KBM-7 (cell line): ENCODE results near the gene WNT9B.

Source experiments
- DNase-seq: peaks from one replicate; pipeline ENCODE4 v3.0.0-alpha.2; 2015
- in situ Hi-C: fragments of 300-500 bp; cut with MboI; formaldehyde crosslinking; loops from 2 replicates; pipeline ENCODE4 v1.14.3; 2020; ENCODE audit warnings: low sequenced_read_pairs, low pct_unique_long_range_greater_than_20kb, mixed read lengths

Gene WNT9B

DNA sequence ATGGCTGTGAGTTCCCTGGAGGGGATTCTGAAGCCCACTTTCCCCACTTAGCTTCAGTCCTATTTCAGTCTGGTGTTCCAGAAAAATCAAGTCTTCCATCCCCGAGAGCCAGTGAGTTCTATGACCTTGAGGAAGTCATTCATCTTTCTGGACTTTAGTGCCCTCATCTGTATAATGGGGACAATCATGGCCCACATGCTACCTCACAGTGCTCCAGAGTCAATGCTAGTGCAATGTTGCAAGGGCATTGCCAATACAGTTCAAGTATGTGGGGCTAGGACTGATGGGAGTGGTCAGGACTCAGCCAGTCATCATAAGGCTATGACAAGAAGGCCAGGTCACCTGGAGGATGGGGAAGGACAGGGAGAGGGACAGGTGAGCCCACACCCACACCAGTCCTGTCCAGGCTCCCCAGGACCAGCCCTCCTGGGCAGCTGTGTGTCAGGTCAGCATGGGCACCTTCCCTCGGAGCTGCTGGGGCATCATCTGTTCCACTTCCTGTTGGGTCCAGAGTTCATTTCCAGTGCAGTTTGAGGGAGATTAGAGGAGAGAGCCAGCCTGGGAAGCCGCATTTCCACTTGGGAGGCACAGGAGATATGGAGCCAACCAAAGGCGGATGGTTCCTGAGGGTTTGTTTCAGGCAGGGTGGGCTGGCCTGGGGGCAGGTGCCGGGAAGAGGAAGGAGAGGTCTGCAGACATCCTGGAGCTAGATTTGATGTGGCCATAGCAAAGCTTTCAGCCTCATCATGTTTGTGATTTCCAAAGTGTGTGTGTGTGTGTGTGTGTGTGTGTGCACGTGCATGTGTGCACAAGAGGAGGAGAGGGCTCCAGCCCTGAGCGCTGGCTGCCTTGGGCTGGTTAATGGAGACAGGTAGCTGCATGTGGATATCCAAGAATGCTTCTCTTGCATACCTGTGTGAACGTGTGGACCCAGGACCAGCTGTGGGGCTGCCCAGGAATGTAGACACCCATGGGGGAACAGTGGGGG is 3.9 kb upstream of the WNT9B start:
- no peak for DNase-seq
- in situ Hi-C loops, result no loop called here

DNA sequence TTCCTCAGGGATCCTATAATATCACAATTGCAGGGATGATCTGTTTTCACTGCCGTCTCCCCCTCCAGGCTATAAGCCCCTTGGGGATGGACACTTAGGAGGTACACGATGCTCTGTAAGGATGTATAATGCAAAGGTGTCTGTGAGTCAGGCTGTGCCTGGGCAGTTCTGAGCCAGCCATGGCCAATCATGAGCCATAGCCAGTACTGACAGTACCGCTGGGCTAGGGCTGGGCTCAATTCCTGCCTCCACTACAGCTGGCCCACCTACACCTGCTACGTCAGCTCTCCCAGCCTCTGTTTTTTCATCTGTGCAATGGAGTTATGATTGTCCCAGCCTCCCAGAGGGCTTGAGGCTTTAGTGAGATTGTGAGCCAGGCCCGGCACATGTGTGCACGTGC is 2.8 kb upstream of the WNT9B start:
- no peak for DNase-seq
- in situ Hi-C loops, result no loop called here

DNA sequence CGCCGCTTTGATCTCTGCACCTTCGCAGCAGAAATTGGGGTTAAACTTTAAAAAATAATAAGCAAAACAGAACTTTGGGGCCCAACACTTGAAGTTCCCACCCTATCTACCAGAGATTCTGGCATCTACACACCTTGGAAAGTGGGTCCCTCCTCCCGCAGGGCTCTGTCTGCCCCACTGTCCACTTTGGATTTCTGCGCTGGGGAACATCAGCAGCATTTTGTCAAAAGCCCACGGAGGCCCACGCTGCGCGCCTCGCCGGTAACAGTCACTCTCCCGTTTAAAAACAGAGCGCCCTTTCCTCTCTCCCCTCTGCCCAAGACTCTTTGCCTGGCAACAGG is 725 bp upstream of the WNT9B start:
- in situ Hi-C loops, result loop anchor here (10.0 kb wide), 1 partner anchor 84 kb away; no protein-coding TSS in a partner anchor
- DNase-seq, result no peak

DNA sequence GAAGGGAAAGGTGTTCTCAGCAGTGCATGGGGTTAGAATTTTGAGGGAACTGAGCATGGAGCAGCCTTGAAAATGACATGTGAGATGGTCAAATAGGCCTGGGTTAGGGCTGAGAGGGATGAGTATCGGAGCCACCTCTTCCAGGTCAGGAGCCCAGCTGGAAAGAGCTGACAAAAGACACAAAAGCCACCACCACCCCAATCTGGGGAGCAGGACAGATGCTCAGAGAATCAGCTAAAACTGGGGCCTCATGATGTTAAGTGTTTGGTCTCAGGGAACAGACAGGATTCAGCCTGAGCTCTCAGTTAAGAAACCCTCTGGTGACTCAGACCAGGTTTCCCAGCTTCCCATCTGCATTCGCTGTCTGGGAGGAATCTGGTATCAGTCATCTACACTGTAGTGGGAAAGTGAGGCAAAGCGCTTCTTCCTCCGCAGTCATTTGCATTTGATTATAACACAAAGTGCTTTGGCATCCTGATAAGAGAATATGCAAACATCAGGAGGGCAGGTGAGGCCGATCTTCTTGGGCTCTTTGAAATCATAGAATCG is 2.6 kb downstream of the WNT9B start:
- in situ Hi-C loops, result loop anchor here (10.0 kb wide), 1 partner anchor 81 kb away; no protein-coding TSS in a partner anchor
- no peak for DNase-seq

DNA sequence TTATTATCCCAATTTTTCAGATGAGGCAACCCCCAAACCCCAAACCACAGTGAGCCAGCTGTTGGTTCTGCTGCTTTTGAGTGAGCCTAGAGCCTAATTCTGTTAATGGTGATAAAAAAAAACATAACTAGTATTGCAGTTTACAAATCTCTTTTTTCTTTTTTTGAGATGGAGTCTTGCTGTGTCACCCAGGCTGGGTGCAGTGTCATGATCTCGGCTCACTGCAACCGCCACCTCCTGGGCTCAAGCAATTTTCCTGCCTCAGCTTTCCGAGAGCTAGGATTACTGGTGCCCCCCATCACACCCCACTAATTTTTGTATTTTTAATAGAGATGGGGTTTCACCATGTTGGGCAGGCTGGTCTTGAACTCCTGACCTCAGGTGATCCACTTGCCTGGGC is 3.1 kb downstream of the WNT9B start:
- in situ Hi-C loops, result loop anchor here (10.0 kb wide), 1 partner anchor 80 kb away; no protein-coding TSS in a partner anchor
- no peak for DNase-seq

DNA sequence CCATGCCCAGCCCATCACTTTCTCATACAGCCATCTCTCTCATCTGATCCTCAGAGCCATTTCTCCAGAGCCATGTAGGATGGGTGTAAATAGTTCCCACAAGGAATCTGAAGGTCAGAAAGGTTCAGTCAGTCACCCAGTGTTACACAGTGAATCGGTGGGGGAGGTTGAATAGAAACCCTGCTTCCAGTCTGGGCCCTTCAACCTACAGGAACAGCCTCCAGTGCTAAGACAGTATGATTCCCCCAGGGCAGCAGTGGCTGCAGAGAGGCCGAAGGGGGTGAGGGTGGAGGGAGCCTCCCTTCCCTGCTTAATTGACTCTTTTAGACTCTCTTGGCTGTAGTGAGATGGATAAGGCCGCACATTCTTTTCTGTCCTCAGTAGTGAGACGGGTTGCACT is 3.6 kb downstream of the WNT9B start:
- in situ Hi-C loops, result loop anchor here (10.0 kb wide), 1 partner anchor 80 kb away; no protein-coding TSS in a partner anchor

DNA sequence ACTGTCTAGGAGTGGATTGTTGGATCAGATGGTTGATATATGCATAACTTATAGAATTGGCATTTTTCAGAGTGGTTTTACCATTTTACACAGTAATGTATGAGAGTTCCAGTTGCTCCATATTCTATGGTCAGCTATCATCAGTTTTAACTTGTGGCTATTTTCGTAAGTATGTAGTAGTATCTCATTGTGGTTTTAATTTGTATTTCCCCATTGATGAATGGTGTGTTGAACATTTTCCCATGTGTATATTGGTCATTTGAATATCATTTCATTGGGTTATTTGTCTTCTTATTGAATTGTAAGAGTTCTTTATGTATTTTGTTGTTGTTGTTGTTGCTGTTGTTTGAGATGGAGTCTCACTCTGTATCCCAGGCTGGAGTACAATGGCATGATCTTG is 6.2 kb downstream of the WNT9B start:
- DNase-seq, result no peak
- in situ Hi-C loops, result loop anchor here (10.0 kb wide), 1 partner anchor 77 kb away; no protein-coding TSS in a partner anchor

More for the DNA sequence above, 3.6 kb downstream of the WNT9B start:
- no peak for DNase-seq

DNA sequence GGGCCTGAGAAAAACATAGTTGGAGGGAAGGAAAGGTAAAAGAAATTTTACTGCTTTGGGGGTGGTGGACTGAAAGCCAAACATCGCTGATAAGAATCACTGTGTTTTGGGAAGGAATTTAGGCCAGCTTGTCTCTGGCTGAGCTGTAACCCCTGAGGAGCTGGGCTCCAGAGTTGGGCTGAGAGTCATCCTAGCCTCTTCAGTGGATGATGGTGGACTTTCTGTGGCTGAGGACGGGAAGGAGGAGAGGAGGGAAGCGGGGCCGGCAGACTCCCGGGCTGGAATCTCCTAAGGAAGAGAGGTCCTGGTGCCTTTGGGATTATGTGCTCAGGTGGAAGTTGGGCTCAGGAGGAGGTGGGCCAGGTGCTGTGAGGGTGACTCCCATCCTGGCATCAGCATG is 8.6 kb downstream of the WNT9B start:
- in situ Hi-C loops, result loop anchor here (10.0 kb wide), 1 partner anchor 75 kb away; no protein-coding TSS in a partner anchor
- no peak for DNase-seq

DNA sequence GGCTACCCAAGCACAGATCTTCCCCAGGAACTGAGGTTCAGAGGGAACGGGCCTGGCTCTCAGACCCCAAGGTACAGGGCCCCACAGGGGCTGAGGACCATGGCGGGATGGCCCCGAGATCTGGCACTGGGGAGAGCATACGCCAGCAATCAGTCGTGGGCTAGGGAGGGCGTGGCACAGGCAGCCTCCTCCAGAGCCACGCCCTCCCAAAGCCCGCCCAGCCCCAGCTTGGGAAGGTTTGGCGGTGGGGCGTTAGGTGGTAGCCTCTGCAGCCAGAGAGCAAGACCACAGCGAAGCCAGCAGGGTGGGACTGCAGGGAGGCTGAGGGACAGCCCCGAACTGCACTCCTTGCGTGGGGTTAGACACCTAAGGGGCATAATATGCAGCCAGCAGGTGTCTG is 11.6 kb downstream of the WNT9B start:
- in situ Hi-C loops, result no loop called here
- no peak for DNase-seq

DNA sequence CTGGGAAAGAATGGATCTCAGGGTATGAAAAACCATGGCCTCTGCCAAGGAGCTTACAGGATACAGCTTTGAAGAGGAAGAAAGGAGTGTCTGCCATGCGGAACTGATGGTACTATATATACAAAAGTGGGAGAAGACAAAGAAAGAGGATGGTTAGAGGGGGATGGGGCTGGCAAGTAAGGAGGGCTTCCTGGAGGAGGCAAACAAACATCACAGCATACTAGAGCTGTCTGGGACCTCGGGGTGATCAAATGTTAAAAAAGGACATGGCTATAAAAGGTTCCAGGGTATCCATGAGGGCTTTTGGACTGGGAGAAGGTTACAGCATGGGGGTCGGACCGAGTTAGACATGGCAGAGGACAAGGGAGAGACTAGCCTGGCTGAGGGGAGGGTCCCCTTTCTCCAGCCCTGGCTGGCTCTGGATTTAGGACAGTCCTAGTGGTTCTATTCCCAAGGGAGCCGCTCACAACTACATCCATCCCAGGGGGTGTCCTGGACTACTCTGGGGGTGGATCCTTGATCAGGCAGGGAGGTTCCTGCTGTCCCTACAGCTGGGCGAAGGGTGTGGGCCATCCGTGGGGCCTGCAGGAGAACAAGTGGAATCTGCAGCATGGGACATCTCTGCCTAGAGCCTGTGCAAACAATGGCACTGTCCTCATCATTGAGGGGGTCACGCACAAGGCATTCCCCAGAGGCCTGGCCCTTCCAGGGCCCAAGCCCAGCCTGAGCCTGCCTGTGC is 12.2 kb downstream of the WNT9B start:
- in situ Hi-C loops, result no loop called here
- no peak for DNase-seq

DNA sequence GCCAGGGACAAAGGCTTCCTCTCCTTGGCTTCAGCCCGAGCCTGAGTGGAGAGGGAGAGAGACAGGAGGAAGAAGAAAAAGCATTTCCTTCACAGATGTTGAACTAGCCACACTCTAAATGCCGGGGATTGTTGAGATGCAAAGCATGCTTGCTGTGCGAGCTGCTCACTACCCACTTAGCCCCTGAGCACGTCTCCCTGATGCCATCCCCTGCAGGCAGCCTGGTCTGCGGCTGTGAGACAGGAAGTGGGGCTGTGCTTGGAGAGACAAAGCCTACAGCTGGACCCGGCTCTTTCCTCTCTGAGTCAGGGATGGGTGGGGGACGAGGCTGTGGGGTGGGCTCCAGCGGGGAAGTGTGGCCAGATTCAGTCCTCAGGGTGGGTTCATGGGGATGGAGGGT is 13.7 kb downstream of the WNT9B start:
- in situ Hi-C loops, result no loop called here
- peak; percentile 18 for DNase-seq

DNA sequence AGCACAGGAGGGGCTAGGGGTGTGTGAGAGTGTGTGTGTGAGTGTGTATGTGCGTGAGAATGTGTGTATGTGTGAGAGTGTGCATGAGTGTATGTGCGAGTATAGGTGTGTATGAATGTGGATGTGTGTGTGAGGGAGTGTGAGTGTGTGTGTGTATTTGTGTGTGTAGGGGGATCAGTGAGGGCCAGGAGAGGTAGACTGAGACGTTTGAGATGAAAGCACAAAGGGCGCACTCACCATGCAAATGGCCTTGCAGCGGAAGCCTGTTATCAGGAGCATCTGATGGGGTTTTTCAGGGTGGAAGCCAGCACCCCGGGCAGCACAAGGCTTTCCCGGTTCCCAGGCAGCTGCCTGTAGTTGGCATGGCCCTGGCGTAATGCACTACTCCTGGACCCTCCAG is 14.9 kb downstream of the WNT9B start:
- in situ Hi-C loops, result no loop called here

DNA sequence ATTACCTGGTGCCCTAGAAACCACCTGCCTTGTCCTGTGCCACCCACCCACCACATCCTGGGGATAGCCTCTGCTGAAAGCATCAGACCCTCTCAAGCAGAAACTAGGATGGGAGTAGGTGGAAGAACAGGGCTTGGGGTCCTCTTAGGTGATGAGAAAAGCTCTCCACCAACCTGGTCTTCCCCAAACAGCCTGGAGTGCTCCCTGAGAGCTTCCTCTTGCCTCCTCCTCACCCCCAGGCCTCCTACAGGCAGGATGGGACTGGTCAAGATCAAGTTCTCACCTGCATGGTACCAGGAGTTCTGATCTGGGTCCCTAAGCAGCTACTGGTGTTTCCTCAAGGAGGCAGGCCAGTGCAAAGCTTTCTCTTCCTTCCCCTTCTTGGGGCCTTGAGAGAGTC is 15.4 kb downstream of the WNT9B start:
- in situ Hi-C loops, result no loop called here
- no peak for DNase-seq

More for the DNA sequence above, 14.9 kb downstream of the WNT9B start:
- no peak for DNase-seq

DNA sequence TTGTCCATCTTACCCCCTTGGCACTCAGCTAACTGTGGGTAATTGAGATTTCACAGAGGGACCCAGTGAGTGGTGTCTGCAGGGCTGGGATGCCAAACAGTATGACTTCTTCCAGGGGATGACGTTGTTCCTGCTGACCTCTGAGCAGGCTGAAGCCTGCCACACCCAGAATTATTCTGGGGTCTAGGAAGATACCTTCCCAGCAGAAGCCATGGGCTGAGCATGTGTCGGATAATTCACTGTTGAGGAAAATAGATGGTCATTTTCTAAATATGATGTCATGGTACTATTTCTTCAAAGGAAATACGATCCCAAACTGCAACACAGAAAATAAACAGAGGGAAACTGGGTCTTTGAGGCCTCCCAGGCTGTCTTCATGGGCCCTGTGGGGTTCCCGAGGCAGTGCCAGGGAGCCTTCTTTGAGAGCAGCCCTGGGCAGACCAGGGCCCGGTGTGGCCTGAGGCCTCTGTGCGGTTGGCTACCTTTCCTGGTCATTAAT is 17.4 kb downstream of the WNT9B start:
- no peak for DNase-seq

DNA sequence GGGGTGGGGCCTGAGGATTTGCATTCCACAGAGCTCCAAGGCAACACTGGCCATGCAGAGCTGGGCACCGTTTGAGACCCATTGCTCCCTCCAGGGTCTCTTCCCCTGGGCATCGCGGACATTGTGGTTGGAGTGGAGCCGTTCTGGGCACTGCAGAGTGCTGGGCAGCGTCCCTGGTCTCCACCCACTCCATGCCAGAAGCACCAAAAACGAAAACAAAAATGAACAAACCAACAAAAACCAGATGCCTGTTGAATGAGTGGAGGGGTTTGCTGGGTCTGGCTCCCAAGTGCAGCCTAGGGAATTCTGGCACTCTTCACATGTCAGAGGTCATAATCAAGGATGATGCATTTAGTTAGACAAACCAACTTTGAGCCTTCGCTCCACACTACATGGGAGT is 17.9 kb downstream of the WNT9B start:
- DNase-seq, result no peak

More for the DNA sequence above, 17.4 kb downstream of the WNT9B start:
- in situ Hi-C loops, result no loop called here

DNA sequence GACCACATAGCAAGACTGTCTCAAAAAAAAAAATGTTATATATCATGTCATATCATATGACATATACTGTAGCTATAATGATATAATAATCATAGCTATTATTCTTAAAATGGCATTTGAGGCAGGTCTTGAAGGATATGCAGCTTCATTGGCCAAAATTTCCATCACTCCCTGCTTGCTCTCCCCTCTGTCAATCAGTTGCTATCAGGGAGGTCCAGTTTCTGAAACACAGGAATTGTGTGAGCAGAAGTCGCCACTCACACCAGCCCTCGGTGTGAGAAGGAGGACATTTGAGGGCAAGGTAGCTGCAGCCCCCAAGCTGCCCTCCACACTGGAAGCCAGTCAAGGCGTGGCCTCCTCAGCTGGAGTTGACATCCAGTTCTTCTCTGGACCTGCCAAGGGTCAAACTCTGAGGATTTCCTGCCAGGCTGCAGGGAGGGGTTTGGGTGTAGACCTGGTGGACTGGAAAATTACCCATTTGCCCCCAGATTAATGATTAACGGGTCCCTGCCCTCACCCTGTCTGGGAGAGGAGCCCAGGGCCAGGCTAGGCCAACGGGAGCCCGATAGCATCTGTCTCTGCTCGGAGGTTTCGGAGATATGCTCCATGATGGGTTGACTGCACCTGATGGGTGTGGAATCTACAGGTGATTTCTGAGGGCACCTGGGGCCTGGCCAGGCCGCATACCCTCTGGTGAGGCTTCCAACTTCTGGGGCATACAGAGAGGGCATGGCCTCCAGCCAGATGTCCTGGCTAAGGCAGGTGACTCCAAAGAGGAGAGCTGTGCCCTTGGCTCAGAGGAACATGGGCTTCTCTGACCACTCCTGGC is 18.8 kb downstream of the WNT9B start:
- in situ Hi-C loops, result no loop called here
- no peak for DNase-seq

More for the DNA sequence above, 17.9 kb downstream of the WNT9B start:
- in situ Hi-C loops, result no loop called here

DNA sequence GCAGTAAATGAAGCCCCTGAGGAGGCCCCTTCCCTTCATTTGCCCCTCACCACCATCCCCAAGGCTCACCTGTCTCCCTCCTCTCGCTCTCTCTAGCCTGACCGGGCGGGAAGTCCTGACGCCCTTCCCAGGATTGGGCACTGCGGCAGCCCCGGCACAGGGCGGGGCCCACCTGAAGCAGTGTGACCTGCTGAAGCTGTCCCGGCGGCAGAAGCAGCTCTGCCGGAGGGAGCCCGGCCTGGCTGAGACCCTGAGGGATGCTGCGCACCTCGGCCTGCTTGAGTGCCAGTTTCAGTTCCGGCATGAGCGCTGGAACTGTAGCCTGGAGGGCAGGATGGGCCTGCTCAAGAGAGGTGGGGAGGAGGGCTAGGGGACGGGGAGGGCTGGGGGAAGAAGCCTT is 21.0 kb downstream of the WNT9B start:
- in situ Hi-C loops, result no loop called here

DNA sequence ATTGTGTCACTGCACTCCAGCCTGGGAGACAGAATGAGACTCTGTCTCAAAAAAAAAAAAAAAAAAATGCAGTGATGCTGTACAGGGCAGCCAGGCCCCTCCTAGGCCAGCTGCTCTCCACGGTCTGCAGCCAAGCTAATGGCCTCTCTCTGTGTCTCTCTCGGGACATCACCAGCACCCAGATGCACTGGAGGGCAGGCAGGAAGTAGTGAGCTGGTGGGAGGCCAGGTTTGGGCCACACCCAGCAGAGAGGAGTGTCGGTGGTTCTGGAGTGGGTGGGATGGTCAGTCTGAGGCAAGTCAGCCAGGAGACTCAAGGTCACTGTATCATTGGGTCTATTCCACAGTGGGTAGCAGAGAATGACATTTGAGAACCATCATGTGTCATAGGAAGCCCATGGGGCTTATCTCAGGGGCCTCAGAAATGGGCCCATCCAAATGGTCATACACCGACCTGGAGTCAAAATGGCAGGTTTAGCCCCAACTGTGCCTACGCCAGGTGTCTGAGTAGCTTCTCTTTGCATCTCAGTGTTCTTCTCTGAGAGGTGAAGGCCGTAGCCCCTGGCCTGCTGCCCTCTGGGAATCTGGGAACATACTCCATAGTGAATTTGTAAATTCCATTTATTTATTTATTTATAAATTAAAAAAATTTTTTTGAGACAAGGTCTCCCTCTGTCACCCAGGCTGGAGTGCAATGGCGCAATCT is 22.7 kb downstream of the WNT9B start:
- DNase-seq, result no peak
- in situ Hi-C loops, result no loop called here

More for the DNA sequence above, 21.0 kb downstream of the WNT9B start:
- DNase-seq, result no peak
